Measurements from ENCODE around the gene FOXP2. TPM values are rescaled to one million over a fixed set of nuclear protein-coding genes. Genes with fewer than 3 reads are reported as not detected.
"Not testable (repeated sequence)": the region's sequence is repeated elsewhere in the genome, so short reads cannot be mapped to it uniquely, and the experiment has no call there.

Gene FOXP2
- total RNA-seq = not detected

- ATAC-seq = no peak
- no peak within 1 kb of the TSS for H3K4me3 Mint-ChIP-seq
- H3K36me3 Mint-ChIP-seq (ENCODE audit: insufficient read depth) = no peaks in the 10 kb centered on the region
Observed at GRCh38 chr7:114414156-114415063, at the start of gene FOXP2. TSS of gene FOXP2 (plus strand) at chr7:114414815. CDS start at chr7:114426512, 11,697 bp downstream.

GRCh38 chr7:114365791-114366190 lies 48.8 kb upstream of the FOXP2 start:
- DNase-seq (no peak), ATAC-seq (no peak)
- H3K4me3 Mint-ChIP-seq = no peak overlapping the region
- no peaks in the 10 kb centered on the region for H3K9me3 Mint-ChIP-seq
- no peaks in the 10 kb centered on the region for H3K36me3 Mint-ChIP-seq (ENCODE audit: insufficient read depth)
- H3K4me1 Mint-ChIP-seq (ENCODE audit: low read depth) = no peaks in the 10 kb centered on the region
- peaks cover 2% of the 10 kb centered on the region for H3K27me3 Mint-ChIP-seq (ENCODE audit: low read depth)

More at GRCh38 chr7:114414156-114415063, at the start of gene FOXP2:
- H3K9me3 Mint-ChIP-seq = no peaks in the 10 kb centered on the region
- no peaks in the 10 kb centered on the region for H3K4me1 Mint-ChIP-seq (ENCODE audit: low read depth)
- DNase-seq = no peak
- peaks cover 3% of the 10 kb centered on the region for H3K27me3 Mint-ChIP-seq (ENCODE audit: low read depth)

- no peaks in the 10 kb centered on the region for H3K4me1 Mint-ChIP-seq (ENCODE audit: low read depth)
- H3K4me3 Mint-ChIP-seq = no peak overlapping the region
- H3K9me3 Mint-ChIP-seq = no peaks in the 10 kb centered on the region
- no peak for DNase-seq
- no peaks in the 10 kb centered on the region for H3K36me3 Mint-ChIP-seq (ENCODE audit: insufficient read depth)
- no peak for ATAC-seq
- H3K27me3 Mint-ChIP-seq (ENCODE audit: low read depth) = peaks cover 3% of the 10 kb centered on the region
Observed at GRCh38 chr7:114368492-114368891, 46.1 kb upstream of the FOXP2 start.

- no peak overlapping the region for H3K4me3 Mint-ChIP-seq
- no peaks in the 10 kb centered on the region for H3K36me3 Mint-ChIP-seq (ENCODE audit: insufficient read depth)
- H3K9me3 Mint-ChIP-seq = no peaks in the 10 kb centered on the region
- H3K4me1 Mint-ChIP-seq (ENCODE audit: low read depth) = no peaks in the 10 kb centered on the region
- no peak for DNase-seq
- H3K27me3 Mint-ChIP-seq (ENCODE audit: low read depth) = peaks cover 3% of the 10 kb centered on the region
- ATAC-seq = no peak
Observed at GRCh38 chr7:114369294-114369693, 45.3 kb upstream of the FOXP2 start.

- Mint-ChIP-seq H3K9me3 (no peaks in the 10 kb centered on the region), H3K4me1 (ENCODE audit: low read depth) (no peaks in the 10 kb centered on the region), H3K36me3 (ENCODE audit: insufficient read depth) (no peaks in the 10 kb centered on the region), H3K4me3 (no peak overlapping the region), H3K27me3 (ENCODE audit: low read depth) (peaks cover 3% of the 10 kb centered on the region)
- no peak for ATAC-seq
- DNase-seq = no peak
Observed at GRCh38 chr7:114372619-114373018, 42.0 kb upstream of the FOXP2 start.

DNA sequence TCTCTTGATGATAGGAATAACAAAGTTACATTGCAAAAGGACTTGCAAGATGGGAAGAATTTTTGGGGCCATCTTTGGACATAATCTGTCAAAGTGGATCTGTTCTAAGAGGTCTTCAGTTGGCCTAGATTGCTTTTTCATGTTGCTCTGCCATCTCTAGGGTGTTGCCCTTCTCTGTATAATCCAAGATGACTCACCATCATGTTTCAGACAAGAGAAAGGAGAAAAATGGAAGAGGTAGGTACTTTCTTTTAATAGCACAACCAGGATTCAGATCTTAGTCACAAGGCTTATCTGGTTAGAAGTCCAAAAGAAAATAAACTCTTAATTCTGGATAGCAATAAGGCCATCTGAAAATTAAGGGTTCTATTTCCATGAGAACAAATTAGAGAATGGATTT lies 38.7 kb upstream of the FOXP2 start:
- no peak for ATAC-seq
- Mint-ChIP-seq H3K9me3 (peaks cover 7% of the 10 kb centered on the region), H3K4me1 (ENCODE audit: low read depth) (no peaks in the 10 kb centered on the region), H3K27me3 (ENCODE audit: low read depth) (peaks cover 3% of the 10 kb centered on the region), H3K4me3 (no peak overlapping the region), H3K36me3 (ENCODE audit: insufficient read depth) (no peaks in the 10 kb centered on the region)
- DNase-seq = no peak

DNA sequence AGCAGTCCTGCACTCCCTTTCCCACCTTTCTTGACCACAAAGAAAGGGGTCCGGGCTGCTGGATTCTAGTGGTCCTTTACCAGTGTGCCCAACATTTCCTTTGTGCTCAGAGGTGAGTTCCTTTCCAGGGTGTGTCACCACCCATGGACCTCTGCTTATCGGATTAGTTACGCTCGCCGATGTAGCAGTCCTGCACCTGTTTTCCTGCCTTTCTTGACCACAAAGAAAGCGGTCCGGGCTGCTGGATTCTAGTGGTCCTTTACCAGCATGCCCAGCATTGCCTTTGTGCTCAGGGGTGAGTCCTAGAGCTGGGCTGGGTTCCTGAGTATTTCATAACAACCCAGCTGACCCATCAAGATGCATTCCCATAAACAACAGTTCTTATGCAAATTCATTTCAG lies 30.7 kb upstream of the FOXP2 start:
- DNase-seq = not testable (repeated sequence)

GRCh38 chr7:114384346-114384745 lies 30.3 kb upstream of the FOXP2 start:
- H3K36me3 Mint-ChIP-seq (ENCODE audit: insufficient read depth); DNase-seq; H3K9me3 Mint-ChIP-seq; H3K27me3 Mint-ChIP-seq (ENCODE audit: low read depth); ATAC-seq; H3K4me1 Mint-ChIP-seq (ENCODE audit: low read depth); H3K4me3 Mint-ChIP-seq: not testable (repeated sequence)

More for the DNA sequence above, 30.7 kb upstream of the FOXP2 start:
- not testable (repeated sequence) for H3K4me3 Mint-ChIP-seq; H3K4me1 Mint-ChIP-seq (ENCODE audit: low read depth); H3K36me3 Mint-ChIP-seq (ENCODE audit: insufficient read depth); H3K9me3 Mint-ChIP-seq; ATAC-seq; H3K27me3 Mint-ChIP-seq (ENCODE audit: low read depth)

DNA sequence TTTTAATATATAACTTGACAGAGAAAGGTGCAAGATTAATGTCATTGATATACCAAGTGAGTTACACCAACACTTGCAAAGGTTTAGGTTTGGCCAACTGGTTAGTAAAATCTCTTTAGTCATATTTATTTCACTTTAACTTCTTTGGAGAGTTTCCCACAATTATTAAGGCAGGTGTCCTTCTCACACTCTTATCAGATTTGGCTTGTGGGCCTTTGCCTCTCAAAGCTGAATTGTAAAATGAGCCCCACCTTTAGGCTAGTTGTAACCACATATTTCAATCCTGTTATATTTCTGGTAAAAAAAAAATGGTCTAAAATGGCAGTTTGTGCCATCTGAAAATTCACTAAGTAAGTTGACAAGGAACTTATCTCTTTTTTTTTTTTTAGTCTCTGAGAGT lies 26.6 kb upstream of the FOXP2 start:
- no peak for ATAC-seq
- DNase-seq = no peak
- no peaks in the 10 kb centered on the region for H3K36me3 Mint-ChIP-seq (ENCODE audit: insufficient read depth)
- H3K9me3 Mint-ChIP-seq = no peaks in the 10 kb centered on the region
- H3K4me3 Mint-ChIP-seq = no peak overlapping the region
- no peaks in the 10 kb centered on the region for H3K27me3 Mint-ChIP-seq (ENCODE audit: low read depth)
- H3K4me1 Mint-ChIP-seq (ENCODE audit: low read depth) = no peaks in the 10 kb centered on the region

- Mint-ChIP-seq H3K27me3 (ENCODE audit: low read depth) (no peaks in the 10 kb centered on the region), H3K4me3 (no peak overlapping the region), H3K9me3 (no peaks in the 10 kb centered on the region), H3K36me3 (ENCODE audit: insufficient read depth) (no peaks in the 10 kb centered on the region), H3K4me1 (ENCODE audit: low read depth) (no peaks in the 10 kb centered on the region)
- DNase-seq (no peak), ATAC-seq (no peak)
Observed at GRCh38 chr7:114392686-114393085, 21.9 kb upstream of the FOXP2 start.

DNA sequence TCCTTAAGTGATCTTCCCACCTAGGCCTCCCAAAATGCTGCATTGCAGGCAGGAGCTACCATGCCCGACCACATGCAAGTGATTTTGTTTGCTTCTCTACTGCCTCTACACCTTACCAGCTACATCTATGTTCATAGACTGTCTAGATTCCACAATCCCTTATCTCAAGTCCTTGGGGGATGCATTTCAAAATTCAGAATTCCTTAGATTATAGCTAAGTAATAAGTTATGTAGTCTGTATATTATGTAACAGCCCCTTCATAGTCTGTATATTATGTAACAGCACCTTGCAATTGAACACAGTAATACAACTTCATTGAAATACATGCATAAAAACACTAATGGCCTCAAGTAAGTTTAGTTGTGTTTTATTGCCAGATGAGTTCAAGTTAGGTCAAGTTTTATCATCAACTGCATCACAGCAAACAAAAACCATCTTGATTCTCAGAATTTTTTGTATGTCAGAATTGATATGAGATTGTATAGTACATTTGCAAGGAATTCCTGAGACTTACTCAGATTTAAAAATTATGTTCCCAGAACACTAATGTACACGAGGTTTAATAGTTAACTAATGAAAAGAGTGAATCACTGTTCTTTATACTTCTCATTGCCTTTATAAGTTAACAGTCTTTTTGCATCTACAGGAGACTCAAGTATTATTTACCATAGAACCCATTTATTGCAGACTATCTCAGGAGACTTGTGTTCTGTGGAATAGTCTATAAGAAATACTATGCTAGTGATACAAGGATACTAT lies 11.6 kb upstream of the FOXP2 start:
- Mint-ChIP-seq H3K36me3 (ENCODE audit: insufficient read depth) (no peaks in the 10 kb centered on the region), H3K9me3 (no peaks in the 10 kb centered on the region), H3K27me3 (ENCODE audit: low read depth) (no peaks in the 10 kb centered on the region), H3K4me1 (ENCODE audit: low read depth) (no peaks in the 10 kb centered on the region), H3K4me3 (no peak overlapping the region)
- ATAC-seq (no peak), DNase-seq (no peak)

DNA sequence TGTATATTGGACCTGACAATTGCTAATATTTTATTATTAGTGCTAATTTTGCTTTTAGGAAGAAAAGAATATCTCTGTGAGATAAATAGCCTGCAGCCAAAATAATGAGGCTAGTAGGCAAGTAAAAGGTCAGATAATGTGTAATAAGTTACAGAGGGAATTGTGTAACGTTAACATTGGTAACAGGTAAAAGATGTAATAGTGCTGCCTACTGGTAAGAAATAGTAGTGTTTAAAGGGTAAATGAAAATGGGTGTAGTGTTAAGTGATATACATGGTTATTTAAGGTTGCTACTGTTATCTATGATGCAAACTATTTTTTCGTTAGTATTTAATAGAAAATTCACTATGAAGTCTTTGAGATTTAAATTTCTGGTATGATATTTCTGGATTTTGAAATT lies 9.2 kb upstream of the FOXP2 start:
- H3K27me3 Mint-ChIP-seq (ENCODE audit: low read depth) = peaks cover 3% of the 10 kb centered on the region

GRCh38 chr7:114409750-114410149 lies 4.9 kb upstream of the FOXP2 start:
- Mint-ChIP-seq H3K4me1 (ENCODE audit: low read depth) (no peaks in the 10 kb centered on the region), H3K9me3 (no peaks in the 10 kb centered on the region), H3K36me3 (ENCODE audit: insufficient read depth) (no peaks in the 10 kb centered on the region), H3K27me3 (ENCODE audit: low read depth) (peaks cover 3% of the 10 kb centered on the region), H3K4me3 (no peak overlapping the region)
- no peak for DNase-seq
- ATAC-seq = no peak

More for the DNA sequence above, 9.2 kb upstream of the FOXP2 start:
- no peak for DNase-seq
- ATAC-seq = no peak
- H3K4me1 Mint-ChIP-seq (ENCODE audit: low read depth) = no peaks in the 10 kb centered on the region
- H3K36me3 Mint-ChIP-seq (ENCODE audit: insufficient read depth) = no peaks in the 10 kb centered on the region
- no peak overlapping the region for H3K4me3 Mint-ChIP-seq
- no peaks in the 10 kb centered on the region for H3K9me3 Mint-ChIP-seq

DNA sequence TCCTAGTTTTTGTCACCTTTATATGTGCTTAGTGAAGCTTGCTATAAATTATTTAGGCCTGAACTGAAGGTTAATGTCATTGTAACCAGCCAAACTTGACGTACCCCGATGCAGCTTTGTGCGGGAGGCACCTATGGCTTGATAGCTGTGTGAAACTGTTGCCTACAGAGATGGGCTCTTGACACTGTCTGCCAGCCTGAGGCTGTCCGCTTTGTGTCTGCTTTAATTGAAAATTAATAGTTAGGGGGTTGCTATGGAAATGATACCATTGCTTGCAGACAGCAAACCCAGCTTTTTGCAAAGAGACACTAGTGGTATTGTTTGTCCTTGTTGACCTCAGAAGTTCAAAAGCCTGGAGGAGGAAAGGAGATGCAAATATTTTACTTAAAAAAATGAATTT lies 2.1 kb upstream of the FOXP2 start:
- Mint-ChIP-seq H3K36me3 (ENCODE audit: insufficient read depth) (no peaks in the 10 kb centered on the region), H3K4me1 (ENCODE audit: low read depth) (no peaks in the 10 kb centered on the region), H3K4me3 (no peak overlapping the region), H3K27me3 (ENCODE audit: low read depth) (peaks cover 3% of the 10 kb centered on the region), H3K9me3 (no peaks in the 10 kb centered on the region)
- no peak for DNase-seq
- ATAC-seq = no peak

DNA sequence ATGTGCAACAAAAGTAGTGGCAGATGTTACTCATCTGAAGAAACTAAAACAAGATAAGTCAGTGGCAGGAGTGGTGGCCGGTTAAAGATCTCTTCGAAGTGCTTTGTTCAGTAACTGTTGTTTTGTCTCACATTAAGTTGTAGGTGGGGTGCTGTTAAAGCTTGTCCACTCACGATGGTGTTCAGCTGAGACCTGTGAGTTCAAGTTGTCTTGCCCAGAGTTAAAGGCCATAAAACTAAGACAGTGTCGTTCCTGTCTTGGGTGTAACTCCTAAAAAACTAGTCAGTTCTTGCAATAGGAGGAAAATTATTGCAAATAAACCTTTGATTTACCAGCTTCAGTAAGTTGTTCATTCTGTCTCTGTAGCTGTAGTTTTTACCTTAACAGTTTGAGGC lies 857 bp upstream of the FOXP2 start:
- ATAC-seq (no peak), DNase-seq (no peak)
- Mint-ChIP-seq H3K4me1 (ENCODE audit: low read depth) (no peaks in the 10 kb centered on the region), H3K27me3 (ENCODE audit: low read depth) (peaks cover 3% of the 10 kb centered on the region), H3K4me3 (no peak overlapping the region), H3K36me3 (ENCODE audit: insufficient read depth) (no peaks in the 10 kb centered on the region), H3K9me3 (no peaks in the 10 kb centered on the region)
